MM.1S (cell line): ENCODE data around the gene PTPRD.

ENCODE experiments used
- CTCF ChIP-seq: fragments of 300-600 bp; sonication (generic); IDR thresholded peaks from 2 replicates; pipeline ENCODE4 v1.5.1; 2016; ENCODE audit warnings: antibody characterized with exemption, low read length, mixed read lengths
- EZH2 ChIP-seq: fragments of 300-600 bp; sonication (generic); optimal IDR thresholded peaks from 2 replicates; pipeline ENCODE3; 2017; ENCODE audit warnings: low read depth, mild to moderate bottlenecking, antibody characterized with exemption, low read length, mixed read lengths

GRCh38 chr9:10548348-10548747 is 64.5 kb downstream of the PTPRD start:
- TF ChIP-seq CTCF (no peak), EZH2 (no peak)
